SK-MEL-5 (cell line): Measurements from ENCODE around the gene COL4A4. TPM values are rescaled to one million over a fixed set of nuclear protein-coding genes. Genes with fewer than 3 reads are reported as not detected.
A peak's percentile ranks its signal among the peaks of the same experiment; 100 is the strongest.

Experiments
- DNase-seq: peaks from one replicate; pipeline ENCODE4 v3.0.0-alpha.2; 2016; ENCODE audit warnings: low read depth, low spot score
- in situ Hi-C: cut with HindIII; loops from 2 replicates; pipeline ENCODE4 v1.10.0; 2016; ENCODE audit warnings: low sequenced_read_pairs, high pct_unique_total_duplicates, low pct_unique_long_range_greater_than_20kb
- total RNA-seq: library from RNA; depleted of rRNA; stranded (reverse); fragments of >200 nt; shearing (Covaris generic); gene quantifications from 2 replicates; pipeline ENCODE4 v1.2.3, GENCODE V29; 2014

COL4A4 gene
- total RNA-seq, 1 experiment from 2014 or later = not detected

GRCh38 chr2:227013330-227013729, 150.7 kb downstream of the COL4A4 start:
- in situ Hi-C loops = no loop called here
- no peak for DNase-seq

- in situ Hi-C loops = no loop called here
- no peak for DNase-seq
Measured at GRCh38 chr2:227010433-227010832, 153.6 kb downstream of the COL4A4 start.

GRCh38 chr2:227007940-227008339, 156.1 kb downstream of the COL4A4 start:
- DNase-seq = no peak
- in situ Hi-C loops = no loop called here

- in situ Hi-C loops = no loop called here
- DNase-seq = no peak
Measured at GRCh38 chr2:227007148-227007547, 156.9 kb downstream of the COL4A4 start.

GRCh38 chr2:227006189-227006897, 157.7 kb downstream of the COL4A4 start:
- DNase-seq = no peak
- in situ Hi-C loops = no loop called here

- DNase-seq = peak; percentile 1
- in situ Hi-C loops = no loop called here
Measured at GRCh38 chr2:227004482-227004881, 159.5 kb downstream of the COL4A4 start.

GRCh38 chr2:227000123-227000522, 163.9 kb downstream of the COL4A4 start:
- no peak for DNase-seq
- in situ Hi-C loops = no loop called here

- no peak for DNase-seq
- in situ Hi-C loops = no loop called here
Measured at GRCh38 chr2:226999661-227000060, 164.3 kb downstream of the COL4A4 start.

GRCh38 chr2:226995625-226996041, 168.4 kb downstream of the COL4A4 start:
- no peak for DNase-seq
- in situ Hi-C loops = no loop called here

- DNase-seq = no peak
- in situ Hi-C loops = no loop called here
Measured at GRCh38 chr2:226994775-226995174, 169.2 kb downstream of the COL4A4 start.

- in situ Hi-C loops = no loop called here
- no peak for DNase-seq
Measured at GRCh38 chr2:226993171-226993570, 170.8 kb downstream of the COL4A4 start.

GRCh38 chr2:226991663-226992062, 172.3 kb downstream of the COL4A4 start:
- no peak for DNase-seq
- in situ Hi-C loops = no loop called here

GRCh38 chr2:226985583-226985946, 178.4 kb downstream of the COL4A4 start:
- in situ Hi-C loops = no loop called here
- DNase-seq = no peak

GRCh38 chr2:226984750-226985582, 179.0 kb downstream of the COL4A4 start:
- peak; percentile 81 for DNase-seq
- in situ Hi-C loops = no loop called here

GRCh38 chr2:226983895-226984749, 179.9 kb downstream of the COL4A4 start:
- DNase-seq = no peak
- in situ Hi-C loops = no loop called here

- in situ Hi-C loops = no loop called here
- DNase-seq = no peak
Measured at GRCh38 chr2:226981791-226982326, 182.1 kb downstream of the COL4A4 start.

GRCh38 chr2:226979004-226979403, 185.0 kb downstream of the COL4A4 start:
- peak; percentile 24 for DNase-seq
- in situ Hi-C loops = no loop called here

- DNase-seq = no peak
Measured at GRCh38 chr2:226978300-226978699, 185.7 kb downstream of the COL4A4 start.

More at GRCh38 chr2:226978300-226978699, 185.7 kb downstream of the COL4A4 start:
- in situ Hi-C loops = no loop called here
